Mucosa of descending colon (tissue), 3 donors: ENCODE results near the gene BLTP3A. TPM values are rescaled to one million over a fixed set of nuclear protein-coding genes. Genes with fewer than 3 reads are reported as not detected.
"Not testable (repeated sequence)": the region's sequence is repeated elsewhere in the genome, so short reads cannot be mapped to it uniquely, and the experiment has no call there.

Experiments
- ATAC-seq: fragments of 200-7000 bp; cut with Tn5 transposase; one replicate; pipeline ENCODE4 v1.9.1; 2020; ENCODE audit warnings: mild to moderate bottlenecking, moderate library complexity
- DNase-seq, 3 donors: peaks; one replicate each; pipeline ENCODE4 v3.0.0-alpha.2; 2020
- H3K36me3 ChIP-seq: fragments of 200-600 bp; one replicate; pipeline ENCODE4 v1.8.0; 2021; ENCODE audit warnings: low read depth, mild to moderate bottlenecking
- H3K4me1 ChIP-seq: fragments of 200-600 bp; one replicate; pipeline ENCODE4 v1.8.0; 2021; ENCODE audit warnings: low read depth, mild to moderate bottlenecking
- H3K4me3 ChIP-seq: fragments of 200-600 bp; one replicate; pipeline ENCODE4 v1.8.0; 2021; ENCODE audit warnings: mild to moderate bottlenecking
- H3K9me3 ChIP-seq: fragments of 200-600 bp; one replicate; pipeline ENCODE4 v1.8.0; 2021; ENCODE audit warnings: mild to moderate bottlenecking
- intact Hi-C, 2 donors: fragments of 100-400 bp; cut with DNase I in 1 of 2; cut with micrococcal nuclease in 1 of 2; formaldehyde crosslinking; loops; one replicate each; pipeline versions ENCODE4 v1.11.0 to v1.11.1; 2022; cut with DNase I, micrococcal nuclease
- total RNA-seq, 3 donors: library from RNA; stranded (reverse); fragmentation: NEBNext Ultra II Directional in 2 of 3; extraction: Animal tissue kit (Norgen Biotek cat#: 25700) in 2 of 3; gene quantifications; one replicate each; pipeline versions ENCODE4 v1.2.1 to v1.2.4, GENCODE V29; 2021 to 2023
- TF ChIP-seq, protein P1 (sequence below): fragments of 200-600 bp; IDR thresholded peaks from one replicate; pipeline ENCODE4 v1.8.0; 2022; ENCODE audit warnings: antibody characterized with exemption, mild to moderate bottlenecking
- donor health status: DM: no; HTN: no; CAD: no; lungs with moderate emphysema.
- donor health status: DM: no; HTN: no; CAD: no.
- donor health status: DM: no; HTN: yes; CAD: no.

BLTP3A gene
- total RNA-seq, 3 donors from 2014 or later = 9.2 to 11.3 (median 10.0) TPM

DNA sequence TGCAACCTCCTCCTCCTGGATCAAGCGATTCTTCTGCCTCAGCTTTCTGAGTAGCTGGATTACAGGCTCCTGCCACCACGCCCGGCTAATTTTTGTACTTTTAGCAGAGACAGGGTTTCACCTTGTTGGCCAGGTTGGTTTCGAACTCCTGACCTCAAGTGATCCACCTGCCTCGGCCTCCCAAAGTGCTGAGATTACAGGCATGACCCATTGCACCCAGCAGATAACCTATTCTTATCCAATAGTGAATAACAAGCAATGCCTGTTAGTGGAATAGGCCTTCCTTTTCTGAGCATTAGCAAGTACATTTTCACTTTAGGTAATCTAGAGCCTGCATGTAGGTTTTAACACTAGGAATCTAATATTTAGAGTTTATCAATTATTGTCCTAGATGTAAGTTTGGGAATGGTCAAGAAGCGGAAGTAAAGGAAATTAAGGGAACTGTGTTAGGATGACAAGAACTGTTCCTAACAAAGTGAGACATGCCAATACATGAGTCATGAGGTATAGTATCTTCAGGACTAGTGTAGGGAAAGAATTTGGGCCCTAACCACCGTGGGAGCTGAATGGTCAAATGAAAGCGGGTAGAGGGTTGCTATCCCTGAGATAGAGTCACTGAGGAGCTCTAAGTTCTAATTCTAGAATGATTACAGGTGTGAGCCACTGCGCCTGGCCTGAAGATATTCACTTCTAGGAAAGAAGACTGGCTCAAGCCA lies 15.0 kb downstream of the BLTP3A start:
- Histone ChIP-seq H3K4me1 (peaks cover 7% of the 10 kb centered on the region), H3K36me3 (no peaks in the 10 kb centered on the region), H3K4me3 (no peak overlapping the region), H3K9me3 (no peaks in the 10 kb centered on the region)
- no peak for ATAC-seq
- intact Hi-C loops = no loop called here
- DNase-seq = no peak
- TF ChIP-seq, protein P1, sequence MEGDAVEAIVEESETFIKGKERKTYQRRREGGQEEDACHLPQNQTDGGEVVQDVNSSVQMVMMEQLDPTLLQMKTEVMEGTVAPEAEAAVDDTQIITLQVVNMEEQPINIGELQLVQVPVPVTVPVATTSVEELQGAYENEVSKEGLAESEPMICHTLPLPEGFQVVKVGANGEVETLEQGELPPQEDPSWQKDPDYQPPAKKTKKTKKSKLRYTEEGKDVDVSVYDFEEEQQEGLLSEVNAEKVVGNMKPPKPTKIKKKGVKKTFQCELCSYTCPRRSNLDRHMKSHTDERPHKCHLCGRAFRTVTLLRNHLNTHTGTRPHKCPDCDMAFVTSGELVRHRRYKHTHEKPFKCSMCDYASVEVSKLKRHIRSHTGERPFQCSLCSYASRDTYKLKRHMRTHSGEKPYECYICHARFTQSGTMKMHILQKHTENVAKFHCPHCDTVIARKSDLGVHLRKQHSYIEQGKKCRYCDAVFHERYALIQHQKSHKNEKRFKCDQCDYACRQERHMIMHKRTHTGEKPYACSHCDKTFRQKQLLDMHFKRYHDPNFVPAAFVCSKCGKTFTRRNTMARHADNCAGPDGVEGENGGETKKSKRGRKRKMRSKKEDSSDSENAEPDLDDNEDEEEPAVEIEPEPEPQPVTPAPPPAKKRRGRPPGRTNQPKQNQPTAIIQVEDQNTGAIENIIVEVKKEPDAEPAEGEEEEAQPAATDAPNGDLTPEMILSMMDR = no peak

DNA sequence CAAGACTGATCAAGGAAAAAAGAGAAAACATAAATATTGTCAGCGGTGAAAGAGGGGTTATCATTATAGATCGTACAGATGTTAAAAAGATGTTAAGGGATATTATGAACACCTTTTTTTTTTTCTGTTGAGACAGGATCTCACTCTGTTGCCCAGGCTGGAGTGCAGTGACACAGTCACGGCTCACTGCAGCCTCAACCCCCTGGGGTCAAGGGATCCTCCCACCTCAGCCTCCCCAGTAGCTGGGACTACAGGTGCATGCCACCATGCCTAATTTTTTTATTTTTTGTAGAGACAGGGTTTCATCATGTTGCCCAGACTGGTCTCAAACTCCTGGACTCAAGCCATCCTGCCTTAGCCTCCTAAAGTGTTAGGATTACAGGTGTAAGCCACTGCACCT lies 16.6 kb downstream of the BLTP3A start:
- H3K36me3 ChIP-seq, H3K9me3 ChIP-seq, intact Hi-C loops, H3K4me1 ChIP-seq, DNase-seq, ATAC-seq, H3K4me3 ChIP-seq: not testable (repeated sequence)

DNA sequence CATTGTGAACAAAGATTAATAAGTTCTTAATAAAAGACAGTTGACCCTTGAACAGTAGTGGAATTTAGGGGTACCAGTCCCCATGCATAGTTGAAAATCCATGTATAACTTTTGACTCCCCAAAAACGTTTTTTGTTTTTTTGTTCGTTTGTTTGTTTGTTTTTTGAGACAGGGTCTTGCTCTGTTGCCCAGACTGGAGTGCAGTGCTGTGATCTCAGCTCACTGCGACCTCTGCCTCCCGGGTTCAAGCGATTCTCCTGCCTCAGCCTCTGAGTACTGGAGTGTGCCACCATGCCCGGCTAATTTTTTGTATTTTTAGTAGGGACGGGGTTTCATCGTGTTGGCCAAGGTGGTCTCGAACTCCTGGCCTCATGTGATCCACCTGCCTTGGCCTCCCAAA lies 17.5 kb downstream of the BLTP3A start:
- intact Hi-C loops, H3K4me3 ChIP-seq, DNase-seq, ATAC-seq, H3K4me1 ChIP-seq, H3K9me3 ChIP-seq, H3K36me3 ChIP-seq: not testable (repeated sequence)

DNA sequence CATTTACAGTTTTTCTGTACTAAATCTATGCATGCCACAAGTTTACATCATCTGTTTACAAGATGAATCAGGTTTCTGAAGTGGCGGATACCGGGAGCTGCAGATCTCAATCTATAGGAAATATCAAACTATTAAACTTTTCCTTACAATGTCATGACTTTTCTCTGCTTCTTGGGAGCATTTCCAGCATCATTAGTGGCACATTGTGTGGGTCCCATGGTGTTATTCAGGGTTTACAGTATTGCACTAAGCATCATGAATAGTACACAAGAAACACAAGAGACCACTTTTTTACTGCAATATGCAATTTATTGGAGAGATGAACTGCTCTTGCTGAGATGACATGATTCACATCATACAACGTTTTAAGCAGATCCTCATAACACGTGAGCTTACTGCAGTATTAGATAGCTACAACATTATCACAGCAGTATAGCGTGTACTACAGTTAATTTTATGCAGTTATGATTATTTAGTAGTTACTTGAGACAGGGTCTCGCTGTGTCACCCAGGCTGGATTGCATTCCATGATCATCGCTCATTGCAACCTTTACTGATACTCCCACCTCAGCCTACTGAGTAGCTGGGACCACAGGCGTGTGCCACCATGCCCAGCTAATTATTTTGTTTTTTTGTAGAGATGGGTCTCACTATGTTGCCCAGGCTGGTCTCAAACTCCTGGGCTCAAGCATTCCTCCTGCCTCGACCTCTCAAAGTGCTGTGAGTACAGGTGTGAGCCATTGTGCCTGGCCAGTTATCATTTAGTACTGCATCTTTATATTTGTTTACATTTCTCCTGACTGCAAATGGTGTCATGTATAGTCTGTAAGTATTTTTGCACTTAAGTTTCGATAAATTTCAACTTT lies 18.4 kb downstream of the BLTP3A start:
- no peaks in the 10 kb centered on the region for H3K36me3 ChIP-seq
- DNase-seq (no peak), ATAC-seq (no peak)
- intact Hi-C loops = no loop called here
- H3K4me1 ChIP-seq = peaks cover 5% of the 10 kb centered on the region
- no peak overlapping the region for H3K4me3 ChIP-seq
- TF ChIP-seq, protein P1 = no peak
- H3K9me3 ChIP-seq = no peaks in the 10 kb centered on the region

DNA sequence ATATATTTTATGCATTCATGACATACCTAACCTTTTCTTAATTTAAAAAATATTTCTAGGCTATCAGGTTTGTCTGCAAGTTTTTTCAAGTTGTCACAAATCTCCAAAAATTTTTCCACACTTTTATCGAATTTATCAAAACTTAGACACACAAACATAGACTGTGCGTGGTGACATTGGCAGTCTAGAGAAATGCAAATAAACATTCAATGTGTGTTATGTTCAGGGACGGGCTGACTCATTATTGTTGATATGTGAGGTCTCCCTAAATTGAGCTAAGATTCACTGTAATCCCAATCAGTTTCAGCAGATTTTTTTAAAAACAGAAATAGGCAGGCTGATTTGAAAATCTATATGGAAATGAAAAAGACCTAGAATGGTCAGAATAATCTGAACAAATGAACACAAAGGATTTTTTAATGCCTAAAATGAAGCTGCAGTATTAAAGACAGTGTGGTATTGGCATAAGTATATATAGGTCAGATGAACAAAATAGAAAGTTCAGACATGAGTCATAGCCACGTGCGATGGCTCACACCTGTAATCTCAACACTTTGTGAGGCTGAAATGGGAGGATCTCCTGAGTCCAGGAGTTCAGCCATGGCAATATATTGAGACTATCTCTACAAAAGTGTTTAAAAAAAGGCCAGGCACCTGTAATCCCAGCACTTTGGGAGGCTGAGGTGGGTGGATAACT lies 19.2 kb downstream of the BLTP3A start:
- Histone ChIP-seq H3K36me3 (no peaks in the 10 kb centered on the region), H3K4me1 (peaks cover 4% of the 10 kb centered on the region), H3K9me3 (no peaks in the 10 kb centered on the region), H3K4me3 (no peak overlapping the region)
- DNase-seq (peak in 1 of 3 donors; percentile 51), ATAC-seq (peak; percentile 99)
- intact Hi-C loops = no loop called here
- TF ChIP-seq, protein P1 = no peak

DNA sequence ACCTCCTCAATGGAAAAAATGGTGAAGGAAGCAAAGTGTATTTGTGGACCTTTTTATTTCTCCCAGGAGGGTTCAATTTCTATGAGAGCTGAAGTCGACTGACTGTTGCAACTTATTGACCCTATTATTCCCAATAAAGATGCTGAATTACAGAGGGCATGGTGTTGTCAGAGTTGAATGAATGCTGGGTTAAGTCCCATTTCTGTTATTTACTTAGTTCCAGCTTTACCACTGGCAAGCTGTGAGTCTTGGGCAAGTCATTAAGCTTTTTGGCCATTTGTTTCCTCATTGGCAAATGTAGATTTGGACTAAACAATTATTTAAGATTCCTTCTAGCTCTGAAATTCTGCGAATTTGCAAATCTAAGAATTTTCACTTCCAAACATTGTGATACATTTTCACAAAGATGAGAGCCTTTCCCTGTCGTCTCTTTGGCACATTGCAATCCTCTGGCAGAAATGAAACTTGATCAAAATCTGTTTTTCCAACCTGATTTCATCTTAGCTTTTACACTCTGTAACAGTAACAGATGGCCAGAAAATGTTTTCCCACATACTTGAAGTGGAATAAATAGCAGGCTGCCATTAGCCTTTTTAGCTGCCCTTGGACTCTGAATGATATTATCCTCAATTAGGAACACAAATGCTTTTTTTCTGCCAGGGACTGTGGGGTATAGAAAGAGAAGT lies 21.3 kb downstream of the BLTP3A start:
- no peak overlapping the region for H3K4me3 ChIP-seq
- H3K4me1 ChIP-seq = peaks cover 4% of the 10 kb centered on the region
- no peaks in the 10 kb centered on the region for H3K36me3 ChIP-seq
- ATAC-seq (no peak), DNase-seq (no peak)
- intact Hi-C loops = no loop called here
- TF ChIP-seq, protein P1 = no peak
- no peaks in the 10 kb centered on the region for H3K9me3 ChIP-seq
